ENCODE data around the gene CMTM3. TPM values are rescaled to one million over a fixed set of nuclear protein-coding genes. Genes with fewer than 3 reads are reported as not detected.

Gene CMTM3
- total and polyA plus RNA-seq, 2 of the 4 experiments (the other 2 are of a cell fraction), result 4.5 to 35.5 TPM

DNA sequence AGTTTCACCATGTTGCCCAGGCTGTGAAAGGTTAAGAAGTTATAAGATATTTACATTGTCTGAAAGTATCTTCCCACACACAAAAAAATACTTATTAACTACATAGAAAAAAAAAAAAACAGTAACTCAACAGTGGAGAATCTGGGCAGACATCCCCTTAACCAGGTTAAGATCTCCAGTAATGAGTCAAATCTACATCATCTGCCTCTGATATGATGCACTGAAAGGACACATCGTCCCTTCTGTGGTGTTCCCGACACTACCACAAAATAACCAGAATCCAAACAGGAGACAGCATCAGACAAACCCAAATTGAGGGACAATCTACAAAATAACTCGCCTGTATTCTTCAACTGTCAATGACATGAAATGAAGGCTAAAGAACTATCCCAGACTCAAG is 52.0 kb downstream of the CMTM3 start:
- no peaks in the 10 kb centered on the region for H3K36me3 ChIP-seq (ENCODE audit: control insufficient read depth, insufficient read depth, low read length)
- H3K23ac ChIP-seq (ENCODE audit: low read depth, low read length), result no peak overlapping the region
- H3K4me3 ChIP-seq (ENCODE audit: insufficient read depth, low read depth, low read length), result no peak overlapping the region
- H4K91ac ChIP-seq (ENCODE audit: insufficient read depth, low read depth, low read length), result no peak overlapping the region
- peaks cover 6% of the 10 kb centered on the region for H3K4me1 ChIP-seq (ENCODE audit: control insufficient read depth, insufficient read depth, low read length)
- H3K4ac ChIP-seq (ENCODE audit: low read depth, low read length), result no peak overlapping the region
- no peak overlapping the region for H3K14ac ChIP-seq (replicated peaks; ENCODE audit: low read depth, low read length)
- no peak overlapping the region for H2BK5ac ChIP-seq (ENCODE audit: low read depth, low read length, poor library complexity, severe bottlenecking)
- no peak overlapping the region for H2BK15ac ChIP-seq (ENCODE audit: low read depth, low read length)
- H3K9me1 ChIP-seq (ENCODE audit: insufficient read depth, low read length), result 0 out of 2 replicates have a peak, but pooled peaks cover 3% of the 10 kb centered on the region
- H2AFZ ChIP-seq (replicated peaks; ENCODE audit: low read length, poor library complexity), result no peak overlapping the region
- H3K9ac ChIP-seq (ENCODE audit: low read depth, low read length), result no peak overlapping the region
- no peak overlapping the region for H3K4me2 ChIP-seq (ENCODE audit: low read depth, low read length)
- H3K9me3 ChIP-seq (ENCODE audit: control insufficient read depth, insufficient read depth, low read length), result no peaks in the 10 kb centered on the region
- WGBS, 2 experiments (ENCODE audit: extremely low coverage in 2 of 2, insufficient read length in 1 of 2), result 100% methylated on average over 1 of the region's 3 CpGs; no CpG with 5 or more reads in 1 of the 2 experiments
- dilution Hi-C loops (cut with HindIII; ENCODE audit: low sequenced_read_pairs, unreplicated experiment), result no loop called here
- H2BK120ac ChIP-seq (ENCODE audit: low read depth, low read length), result no peak overlapping the region
- intact Hi-C loops (cut with micrococcal nuclease), result no loop called here
- DNase-seq, result peak; percentile 38
- H2AK5ac ChIP-seq (ENCODE audit: low read depth, low read length), result no peak overlapping the region
- peaks cover 13 to 17% of the 10 kb centered on the region in 2 experiments; a peak in 3 of 4 replicates for H3K79me1 ChIP-seq (ENCODE audit: low read depth in 1 of 2, low read length in 2 of 2)
- H2BK20ac ChIP-seq (ENCODE audit: low read depth, low read length), result no peak overlapping the region
- in situ Hi-C loops (cut with MboI; ENCODE audit: low sequenced_read_pairs), result no loop called here
- no peak overlapping the region for H4K8ac ChIP-seq (ENCODE audit: low read depth in 2 of 2, low read length in 2 of 2)
- BruUV-seq (replicated peaks), result no TSS peak
- H4K20me1 ChIP-seq (ENCODE audit: insufficient read depth, low read length), result 0 out of 2 replicates have a peak, but pooled peaks cover 4% of the 10 kb centered on the region
- no peak overlapping the region for H2AK9ac ChIP-seq (replicated peaks; ENCODE audit: low read depth, low read length, poor library complexity)
- no peak overlapping the region for H4K5ac ChIP-seq (ENCODE audit: low read depth, low read length)
- H3K27me3 ChIP-seq (ENCODE audit: control insufficient read depth, insufficient read depth, low read length), result no peaks in the 10 kb centered on the region
- ATAC-seq (ENCODE audit: low read depth), result no peak
- ChIA-PET POLR2A (ENCODE audit: unreplicated experiment) (no interaction called here), CTCF (no interaction called here)
- no peak overlapping the region for H3K56ac ChIP-seq (ENCODE audit: extremely low read depth, insufficient read depth, low read length)
- TF ChIP-seq ELK1 (IDR thresholded peaks at IDR 0.05; ENCODE audit: borderline replicate concordance, low read depth, low read length) (no peak), SMC3 (IDR thresholded peaks at IDR 0.05; ENCODE audit: low read depth, low read length) (no peak), RAD21 (IDR thresholded peaks at IDR 0.05; ENCODE audit: low read length) (no peak), RFX5 (IDR thresholded peaks at IDR 0.05; ENCODE audit: low read depth, low read length) (no peak), MAZ (IDR thresholded peaks at IDR 0.05; ENCODE audit: borderline replicate concordance, low read depth, low read length) (no peak), CEBPB (IDR thresholded peaks at IDR 0.05; ENCODE audit: low read depth, low read length) (no peak), FOS (IDR thresholded peaks at IDR 0.05; ENCODE audit: low read depth, low read length) (no peak), BHLHE40 (IDR thresholded peaks at IDR 0.05; ENCODE audit: low read depth, low read length) (no peak), RCOR1 (IDR thresholded peaks at IDR 0.05; ENCODE audit: insufficient replicate concordance, low read length) (no peak)
- H3K18ac ChIP-seq (ENCODE audit: low read depth, low read length), result no peak overlapping the region; the same call in 1 of the 2 replicates
- H3K27ac ChIP-seq (ENCODE audit: insufficient read depth, low read length), result no peak overlapping the region
